CD4-positive, alpha-beta T cell (primary cell): ENCODE results near the gene DNLZ. TPM values are rescaled to one million over a fixed set of nuclear protein-coding genes. Genes with fewer than 3 reads are reported as not detected.

Experiments used
- ATAC-seq: fragments of 200-7000 bp; cut with Tn5 transposase; one replicate; pipeline ENCODE4 v1.10.0; 2022; ENCODE audit warnings: mild to moderate bottlenecking; ENCODE audit not compliant: poor library complexity
- CTCF ChIA-PET: fragments of 350-600 bp; sonication (Branson Sonifier 250); formaldehyde crosslinking; loops from one replicate; lab custom pipeline; 2021; ENCODE audit warnings: antibody characterized with exemption, inconsistent platforms; lab: Charles Lee
- POLR2A ChIA-PET: fragments of 350-600 bp; sonication (Branson Sonifier 250); formaldehyde crosslinking; loops from one replicate; lab custom pipeline; 2021; ENCODE audit warnings: antibody characterized with exemption, inconsistent platforms; lab: Charles Lee
- DNase-seq, 14 experiments: peaks; one replicate each; pipeline ENCODE4 v3.0.0-alpha.2; 2013 to 2020; ENCODE audit warnings: mixed read lengths in 2 of 14
- H3K27ac ChIP-seq, 2 donors: one replicate each; pipeline versions ENCODE4 v1.5.1 to v1.7.0; 2013; ENCODE audit warnings: low read length in 2 of 2, low read depth in 1 of 2, mild to moderate bottlenecking in 1 of 2
- H3K27me3 ChIP-seq, 2 experiments: 1 replicate in 1 of 2; 2 replicates in 1 of 2; pipeline versions ENCODE4 v1.6.1 to v1.7.0; 2013; ENCODE audit warnings: low read length in 2 of 2, control low read depth in 1 of 2, mild to moderate bottlenecking in 1 of 2, moderate library complexity in 1 of 2; ENCODE audit not compliant: insufficient read depth in 2 of 2, control insufficient read depth in 1 of 2
- H3K36me3 ChIP-seq: one replicate; pipeline ENCODE4 v1.6.1; 2013; ENCODE audit warnings: low read length, control low read depth; ENCODE audit not compliant: insufficient read depth
- H3K4me1 ChIP-seq: one replicate; pipeline ENCODE4 v1.6.1; 2013; ENCODE audit warnings: low read length, control low read depth; ENCODE audit not compliant: insufficient read depth
- H3K4me3 ChIP-seq: one replicate; pipeline ENCODE4 v1.5.1; 2013; ENCODE audit warnings: mild to moderate bottlenecking, low read length, moderate library complexity
- H3K9me3 ChIP-seq, 2 experiments: 1 replicate in 1 of 2; 2 replicates in 1 of 2; pipeline versions ENCODE4 v1.6.1 to v1.7.0; 2013; ENCODE audit warnings: low read length in 2 of 2, mild to moderate bottlenecking in 2 of 2, control low read depth in 1 of 2, moderate library complexity in 1 of 2; ENCODE audit not compliant: control insufficient read depth in 1 of 2, insufficient read depth in 1 of 2
- H3K27ac Mint-ChIP-seq: one replicate; pipeline ENCODE4 v1.8.0; 2020; ENCODE audit warnings: mixed read lengths
- H3K27me3 Mint-ChIP-seq: one replicate; pipeline ENCODE4 v1.8.0; 2021; ENCODE audit warnings: mixed read lengths
- H3K36me3 Mint-ChIP-seq: one replicate; pipeline ENCODE4 v1.8.0; 2021; ENCODE audit warnings: low read depth, mixed read lengths
- H3K4me1 Mint-ChIP-seq: one replicate; pipeline ENCODE4 v1.8.0; 2021; ENCODE audit warnings: low read depth, mixed read lengths
- H3K4me3 Mint-ChIP-seq: one replicate; pipeline ENCODE4 v1.8.0; 2020; ENCODE audit warnings: mild to moderate bottlenecking, mixed read lengths
- H3K9me3 Mint-ChIP-seq: one replicate; pipeline ENCODE4 v1.8.0; 2020; ENCODE audit warnings: mixed read lengths
- CTCF ChIP-seq: fragments of 200-600 bp; IDR thresholded peaks from one replicate; pipeline ENCODE4 v1.8.0; 2022; ENCODE audit warnings: antibody characterized with exemption, mild to moderate bottlenecking
- intact Hi-C, 2 experiments: fragments of 100-400 bp; cut with DNase I in 1 of 2; cut with micrococcal nuclease in 1 of 2; formaldehyde crosslinking; loops; one replicate each; pipeline versions ENCODE4 v1.15.1 to v1.9.0; 2023 to 2025; cut with DNase I, micrococcal nuclease
- total RNA-seq, 174 experiments: library from RNA in 2 of 174; stranded (reverse) in 2 of 174; gene quantifications; one replicate each; pipeline ENCODE4 v1.2.3 and lab custom pipeline; 2021 to 2026

DNLZ gene
- total RNA-seq, 2 experiments from 2014 or later = 15.4 to 17.0 TPM

- Mint-ChIP-seq H3K27ac (no peak overlapping the region), H3K4me3 (no peak overlapping the region), H3K36me3 (no peaks in the 10 kb centered on the region), H3K9me3 (no peaks in the 10 kb centered on the region), H3K27me3 (peaks cover 4% of the 10 kb centered on the region), H3K4me1 (no peaks in the 10 kb centered on the region)
- CTCF ChIA-PET = interaction anchor here (1.3 kb wide), 1 partner anchor 51 kb away, joined by 5 read pairs; the partner anchor contains the start of gene DNLZ
- Histone ChIP-seq H3K4me3 (no peak overlapping the region), H3K36me3 (no peaks in the 10 kb centered on the region), H3K27me3 (peaks cover 20 to 22% of the 10 kb centered on the region in 2 experiments), H3K9me3 (peaks cover 3 to 24% of the 10 kb centered on the region in 2 experiments), H3K4me1 (peaks cover 9% of the 10 kb centered on the region), H3K27ac (no peak overlapping the region)
- peak; percentile 28 for TF ChIP-seq CTCF
- peak in 12 of 14 experiments; percentile 15 to 69 (median 40) for DNase-seq
- ATAC-seq = peak; percentile 70
- intact Hi-C loops = loop anchor here in 1 of 2 experiments (1.0 kb wide), 2 partner anchors 51 to 88 kb away; partner anchors contain the start of genes DNLZ and SNAPC4
- POLR2A ChIA-PET = no interaction called here
Measured at GRCh38 chr9:136312436-136312835, 51.1 kb downstream of the DNLZ start.

GRCh38 chr9:136312009-136312375 is 51.6 kb downstream of the DNLZ start:
- intact Hi-C loops = loop anchor here in 1 of 2 experiments (1.0 kb wide), 2 partner anchors 51 to 88 kb away; partner anchors contain the start of genes DNLZ and SNAPC4
- DNase-seq (no peak), ATAC-seq (no peak)
- no peaks in the 10 kb centered on the region for H3K36me3 ChIP-seq
- peaks cover 3 to 28% of the 10 kb centered on the region in 2 experiments for H3K9me3 ChIP-seq
- Mint-ChIP-seq H3K4me1 (no peaks in the 10 kb centered on the region), H3K27me3 (peaks cover 4% of the 10 kb centered on the region), H3K4me3 (no peak overlapping the region), H3K9me3 (no peaks in the 10 kb centered on the region), H3K27ac (no peak overlapping the region), H3K36me3 (no peaks in the 10 kb centered on the region)
- POLR2A ChIA-PET = no interaction called here
- H3K4me3 ChIP-seq = no peak overlapping the region
- TF ChIP-seq CTCF = no peak
- no peak overlapping the region for H3K27ac ChIP-seq
- peaks cover 20 to 22% of the 10 kb centered on the region in 2 experiments for H3K27me3 ChIP-seq
- H3K4me1 ChIP-seq = peaks cover 9% of the 10 kb centered on the region
- CTCF ChIA-PET = no interaction called here

GRCh38 chr9:136311051-136312008 is 52.2 kb downstream of the DNLZ start:
- DNase-seq = peak in 2 of 14 experiments; percentile 18 to 23
- no peak for TF ChIP-seq CTCF
- peaks cover 2% of the 10 kb centered on the region for H3K4me1 Mint-ChIP-seq
- Histone ChIP-seq H3K4me1 (peaks cover 15% of the 10 kb centered on the region), H3K9me3 (peaks cover 3 to 25% of the 10 kb centered on the region in 2 experiments), H3K27ac (no peak overlapping the region), H3K36me3 (no peaks in the 10 kb centered on the region), H3K27me3 (peaks cover 20 to 22% of the 10 kb centered on the region in 2 experiments), H3K4me3 (no peak overlapping the region)
- H3K27ac Mint-ChIP-seq = no peak overlapping the region
- ChIA-PET POLR2A (no interaction called here), CTCF (no interaction called here)
- peak; percentile 65 for ATAC-seq
- H3K9me3 Mint-ChIP-seq = no peaks in the 10 kb centered on the region
- intact Hi-C loops = loop anchor here in 1 of 2 experiments (1.0 kb wide), 2 partner anchors 52 to 89 kb away; partner anchors contain the start of genes DNLZ and SNAPC4
- H3K27me3 Mint-ChIP-seq = peaks cover 4% of the 10 kb centered on the region
- no peak overlapping the region for H3K4me3 Mint-ChIP-seq
- no peaks in the 10 kb centered on the region for H3K36me3 Mint-ChIP-seq
